Sigmoid colon (tissue), 4 donors: ENCODE measurements around the gene FRS3.

Source experiments
- CTCF ChIP-seq, 4 experiments: fragments of 450-650 bp in 3 of 4; fragments of 200-600 bp in 1 of 4; IDR thresholded peaks; one replicate each; pipeline ENCODE4 v1.5.1; 2016 to 2019; ENCODE audit warnings: antibody characterized with exemption in 4 of 4, mild to moderate bottlenecking in 3 of 4, moderate library complexity in 2 of 4
- EP300 ChIP-seq, 4 donors: sonication (generic); formaldehyde crosslinking; IDR thresholded peaks; one replicate each; pipeline ENCODE4 v1.6.1; 2017; ENCODE audit warnings: antibody characterized with exemption in 4 of 4
- POLR2A ChIP-seq, 2 donors: fragments of 450-650 bp; IDR thresholded peaks; one replicate each; pipeline ENCODE4 v1.6.1; 2016; ENCODE audit warnings: antibody characterized with exemption in 2 of 2, mild to moderate bottlenecking in 2 of 2, moderate library complexity in 2 of 2
- POLR2AphosphoS5 ChIP-seq, 4 donors: sonication (generic); formaldehyde crosslinking; IDR thresholded peaks; one replicate each; pipeline ENCODE4 v1.6.1; 2017; ENCODE audit warnings: antibody characterized with exemption in 4 of 4

- TF ChIP-seq EP300 (IDR thresholded peaks at IDR 0.05) (no peak), CTCF (IDR thresholded peaks at IDR 0.05) (no peak), POLR2AphosphoS5 (IDR thresholded peaks at IDR 0.05) (no peak), POLR2A (IDR thresholded peaks at IDR 0.05) (peak in 1 of 2 donors; percentile 2)
Measured at GRCh38 chr6:41781366-41781730, 1.6 kb upstream of the FRS3 start.
